Endometrium (tissue), 2 donors: Measurements from ENCODE around the gene IKBKE.

ENCODE experiments used
- FAIRE-seq: peaks from 2 replicates; lab custom pipeline; 2012; peaks lifted over from hg19 to GRCh38; lab: Jason Lieb, UNC
- donor health status: control.
- donor health status: control.

Gene IKBKE

GRCh38 chr1:206455289-206455665, 15.0 kb upstream of the IKBKE start:
- no peak for FAIRE-seq

GRCh38 chr1:206455666-206456344, 14.5 kb upstream of the IKBKE start:
- FAIRE-seq, result no peak

GRCh38 chr1:206456577-206457370, 13.5 kb upstream of the IKBKE start:
- FAIRE-seq, result no peak

- no peak for FAIRE-seq
Measured at GRCh38 chr1:206457408-206458120, 12.7 kb upstream of the IKBKE start.

DNA sequence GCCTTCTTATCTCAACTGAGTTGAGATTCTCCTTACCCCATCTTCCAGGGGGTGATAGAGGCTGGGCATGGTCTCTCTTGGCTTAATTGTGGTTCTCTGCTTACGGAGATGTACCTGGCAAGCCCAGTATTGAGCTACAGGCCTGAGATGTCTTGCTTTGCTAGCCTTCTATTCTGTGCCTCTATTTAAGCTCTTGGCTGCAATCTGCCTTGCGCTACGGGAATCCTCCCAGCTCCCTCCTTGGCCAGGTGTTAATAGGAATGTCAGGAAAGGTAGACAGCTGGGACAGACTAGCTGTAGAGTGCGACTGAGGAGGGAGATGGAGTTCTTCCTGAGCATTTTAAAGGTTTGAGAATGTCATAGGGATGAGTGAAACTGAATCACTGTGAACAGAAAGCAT, 10.6 kb upstream of the IKBKE start:
- FAIRE-seq, result no peak

GRCh38 chr1:206460836-206461426, 9.3 kb upstream of the IKBKE start:
- FAIRE-seq, result no peak

DNA sequence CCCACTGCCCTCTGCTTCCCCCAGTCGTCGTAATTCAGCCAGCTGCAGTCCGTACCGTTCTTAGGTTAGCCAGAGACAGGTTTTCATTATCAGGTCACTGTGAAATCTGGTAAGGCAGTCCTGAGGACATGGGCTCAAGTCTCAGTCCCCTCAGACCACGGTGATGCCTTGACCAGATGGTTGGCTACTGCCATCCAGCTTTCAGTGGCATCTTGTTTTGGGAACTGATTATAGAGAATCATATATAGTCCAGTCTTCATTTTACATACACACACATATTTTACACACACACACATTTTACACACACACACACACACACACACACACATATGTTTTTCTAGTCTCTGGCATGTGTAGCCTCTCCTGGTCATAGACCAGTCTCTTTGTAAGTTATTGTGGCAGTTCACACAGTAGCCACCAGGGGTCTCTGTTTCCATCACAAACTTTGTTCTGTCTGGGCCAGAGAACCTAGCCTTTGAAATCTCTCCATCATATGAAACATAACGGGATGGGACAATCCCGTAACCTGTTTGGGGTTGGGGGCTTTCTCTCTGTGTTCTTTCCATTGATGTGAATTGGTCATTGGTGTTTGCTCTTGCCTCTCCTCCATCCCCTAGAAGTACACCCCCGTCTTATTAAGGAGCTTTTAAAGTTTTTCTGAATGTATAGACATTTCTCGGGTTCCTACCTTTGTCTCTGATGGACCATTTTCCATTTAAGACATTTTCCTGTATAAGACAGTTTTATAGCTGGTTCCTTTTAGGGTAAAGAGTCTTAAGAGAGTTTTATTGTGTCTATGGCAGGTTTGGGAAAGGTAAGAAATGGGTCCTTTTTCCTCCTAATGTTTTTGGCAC, 8.4 kb upstream of the IKBKE start:
- FAIRE-seq, result no peak

GRCh38 chr1:206463137-206463536, 7.1 kb upstream of the IKBKE start:
- no peak for FAIRE-seq

DNA sequence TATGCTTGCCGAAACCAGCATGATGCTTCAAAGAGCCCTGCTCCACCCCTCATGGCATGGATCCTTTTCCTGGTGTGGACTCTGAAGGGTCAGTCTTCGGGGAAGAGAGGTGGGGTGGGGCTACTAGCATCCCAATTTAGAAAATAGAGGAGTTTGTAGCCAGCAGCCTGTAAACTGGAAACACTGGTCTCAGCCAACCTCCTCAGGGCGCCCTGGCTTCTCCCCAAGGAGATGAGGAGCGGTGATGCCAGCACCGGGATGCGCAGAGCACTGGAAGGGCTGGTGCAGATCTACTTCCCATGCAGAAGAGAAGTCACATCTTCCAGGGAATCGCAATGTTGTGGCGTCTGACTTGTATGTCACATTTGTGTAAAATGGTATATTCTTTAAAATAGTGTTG, 6.4 kb upstream of the IKBKE start:
- no peak for FAIRE-seq

GRCh38 chr1:206464456-206464964, 5.8 kb upstream of the IKBKE start:
- no peak for FAIRE-seq

- FAIRE-seq, result no peak
Measured at GRCh38 chr1:206465951-206466350, 4.3 kb upstream of the IKBKE start.

DNA sequence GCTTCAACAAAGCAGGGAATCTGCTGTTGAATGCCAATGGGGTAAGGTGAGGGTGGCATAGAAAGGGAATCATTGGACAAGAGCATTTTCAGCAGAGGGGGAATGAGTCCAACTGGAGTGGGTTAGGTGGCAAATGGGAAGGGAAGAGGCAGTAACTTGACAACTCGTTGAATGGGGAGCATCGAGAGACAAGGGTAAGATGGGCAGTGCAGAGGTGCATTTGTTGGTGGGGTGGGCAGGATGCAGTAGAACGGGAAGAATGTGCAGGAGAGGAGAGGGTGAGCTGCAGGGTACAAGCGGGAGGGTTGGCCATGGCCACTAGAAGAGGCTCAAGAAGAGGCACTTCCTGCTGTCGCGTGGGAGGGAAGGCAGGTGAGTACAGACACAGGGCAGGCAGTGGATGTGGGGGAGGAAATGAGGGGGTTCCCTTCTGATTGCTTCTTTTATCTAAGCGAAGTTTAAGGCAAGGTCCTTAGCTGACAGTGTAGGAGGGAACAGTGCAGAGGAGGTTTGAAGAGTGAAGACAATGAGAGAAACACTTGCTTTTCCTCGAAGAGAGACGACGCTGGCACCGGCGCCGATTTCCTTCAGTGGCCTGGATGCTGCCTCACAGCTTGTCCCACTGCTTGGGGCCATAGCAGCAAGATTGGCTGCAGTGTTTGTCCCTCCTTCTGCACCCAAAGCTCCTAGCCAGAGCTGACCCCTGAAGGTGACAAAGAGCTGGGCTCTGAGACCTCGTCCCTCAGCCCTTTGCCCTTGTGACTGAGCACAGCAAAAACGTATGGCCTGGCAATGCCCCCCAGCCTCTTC, 3.2 kb upstream of the IKBKE start:
- no peak for FAIRE-seq

DNA sequence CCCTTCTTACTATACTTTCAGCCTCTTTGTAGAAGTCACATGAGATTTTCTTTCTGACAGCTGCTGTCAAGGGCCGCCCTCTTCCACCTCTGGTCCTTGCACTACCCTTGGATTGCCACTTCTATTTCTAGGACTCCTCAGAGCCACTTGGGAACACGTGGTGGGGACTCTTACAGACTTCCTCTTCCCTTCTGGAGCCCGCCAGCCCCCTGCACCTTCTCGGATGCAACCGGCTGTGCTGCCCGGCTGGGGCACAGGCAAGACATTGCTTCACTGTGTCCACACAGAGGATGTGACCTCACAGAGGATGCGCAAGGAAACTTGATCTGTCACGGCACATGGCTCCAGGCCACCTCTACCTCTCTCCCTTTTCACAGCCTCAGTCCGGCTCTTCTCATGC, 2.4 kb upstream of the IKBKE start:
- no peak for FAIRE-seq

- no peak for FAIRE-seq
Measured at GRCh38 chr1:206468571-206468970, 1.7 kb upstream of the IKBKE start.

DNA sequence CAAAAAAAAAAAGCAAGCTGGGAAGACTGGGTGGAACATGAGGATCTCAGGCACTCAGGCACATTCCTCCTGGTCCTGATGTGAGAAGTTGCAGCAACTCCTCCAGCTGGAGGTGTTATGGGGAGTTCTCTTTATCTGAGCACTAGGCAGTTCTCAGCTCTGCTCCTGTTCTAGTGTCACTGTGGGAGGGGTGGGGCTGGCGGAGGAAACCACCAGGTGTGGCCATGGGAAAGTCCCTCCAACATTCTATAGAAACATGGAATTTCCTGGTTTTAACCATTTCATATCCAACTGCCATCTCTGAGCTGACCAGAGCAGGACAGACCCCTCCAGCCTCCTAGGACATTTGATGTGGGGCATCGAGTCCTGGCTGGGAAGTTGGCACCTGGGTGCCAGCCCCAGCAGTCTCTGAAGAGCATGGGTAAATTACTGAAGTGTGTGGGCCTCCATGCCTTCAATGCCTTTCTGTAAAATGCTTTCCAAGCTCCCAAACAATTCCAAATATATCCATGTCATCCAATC, 804 bp upstream of the IKBKE start:
- no peak for FAIRE-seq

GRCh38 chr1:206470692-206471414, 577 bp downstream of the IKBKE start:
- no peak for FAIRE-seq

- FAIRE-seq, result no peak
Measured at GRCh38 chr1:206471415-206471801, 1.1 kb downstream of the IKBKE start.

- no peak for FAIRE-seq
Measured at GRCh38 chr1:206472024-206472423, 1.7 kb downstream of the IKBKE start.

DNA sequence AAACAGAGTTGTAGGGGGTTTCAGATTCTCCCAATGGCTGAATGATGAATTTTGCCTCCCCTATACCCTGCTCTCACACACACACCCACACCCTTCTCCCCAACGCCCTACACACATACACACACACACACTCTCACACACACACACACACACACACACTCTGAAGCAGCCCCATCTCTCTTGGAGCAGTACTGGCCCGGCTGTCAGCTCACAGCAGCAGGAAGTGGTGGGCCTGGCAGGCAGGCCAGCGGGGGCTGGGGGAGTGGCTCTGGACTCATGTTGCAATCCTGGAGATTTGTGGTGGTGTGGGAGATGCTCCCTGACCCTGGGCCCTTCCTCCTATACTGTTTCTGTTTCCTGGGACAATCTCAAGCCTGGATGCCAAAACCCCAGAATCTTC, 2.2 kb downstream of the IKBKE start:
- FAIRE-seq, result no peak

- FAIRE-seq, result no peak
Measured at GRCh38 chr1:206472886-206473285, 2.6 kb downstream of the IKBKE start.
